Fibroblast of pulmonary artery (primary cell): Measurements from ENCODE around the gene SLC25A29.
"Not testable (repeated sequence)": the region's sequence is repeated elsewhere in the genome, so short reads cannot be mapped to it uniquely, and the experiment has no call there.

Experiments
- DNase-seq: peaks from one replicate; pipeline ENCODE4 v3.0.0-alpha.2; 2010; ENCODE audit warnings: low read depth
- H3K4me3 ChIP-seq: replicated peaks from 2 replicates; pipeline ENCODE4 v1.5.1; 2011; ENCODE audit warnings: low read depth, mild to moderate bottlenecking, control low read depth, low read length, moderate library complexity
- TF ChIP-seq, protein P1 (sequence below): IDR thresholded peaks from 2 replicates; pipeline ENCODE4 v1.5.1; 2011; ENCODE audit warnings: mild to moderate bottlenecking, control low read depth, low read length, inconsistent platforms; ENCODE audit errors: missing control alignments

SLC25A29 gene

DNA sequence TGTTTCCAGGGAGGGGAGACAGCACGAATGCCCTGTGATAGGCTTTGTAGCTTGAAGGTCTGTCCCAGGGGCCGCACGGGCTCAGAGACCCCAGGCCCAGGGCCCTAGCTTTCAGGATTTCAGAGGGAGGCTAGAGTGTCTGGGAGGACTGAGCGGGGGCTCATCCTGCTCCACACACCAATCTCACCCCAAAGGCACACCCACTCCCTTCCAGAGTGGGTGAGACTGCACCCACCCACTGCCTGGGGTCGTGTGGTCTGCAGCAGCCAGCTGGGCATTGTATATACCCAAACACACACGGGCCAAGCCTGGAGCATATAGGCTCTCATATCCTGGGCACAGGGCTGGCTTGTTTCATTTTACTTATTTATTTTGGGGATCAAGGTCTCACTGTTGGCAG is 11.1 kb upstream of the SLC25A29 start:
- no peak for DNase-seq
- no peak overlapping the region for H3K4me3 ChIP-seq
- TF ChIP-seq, protein P1, sequence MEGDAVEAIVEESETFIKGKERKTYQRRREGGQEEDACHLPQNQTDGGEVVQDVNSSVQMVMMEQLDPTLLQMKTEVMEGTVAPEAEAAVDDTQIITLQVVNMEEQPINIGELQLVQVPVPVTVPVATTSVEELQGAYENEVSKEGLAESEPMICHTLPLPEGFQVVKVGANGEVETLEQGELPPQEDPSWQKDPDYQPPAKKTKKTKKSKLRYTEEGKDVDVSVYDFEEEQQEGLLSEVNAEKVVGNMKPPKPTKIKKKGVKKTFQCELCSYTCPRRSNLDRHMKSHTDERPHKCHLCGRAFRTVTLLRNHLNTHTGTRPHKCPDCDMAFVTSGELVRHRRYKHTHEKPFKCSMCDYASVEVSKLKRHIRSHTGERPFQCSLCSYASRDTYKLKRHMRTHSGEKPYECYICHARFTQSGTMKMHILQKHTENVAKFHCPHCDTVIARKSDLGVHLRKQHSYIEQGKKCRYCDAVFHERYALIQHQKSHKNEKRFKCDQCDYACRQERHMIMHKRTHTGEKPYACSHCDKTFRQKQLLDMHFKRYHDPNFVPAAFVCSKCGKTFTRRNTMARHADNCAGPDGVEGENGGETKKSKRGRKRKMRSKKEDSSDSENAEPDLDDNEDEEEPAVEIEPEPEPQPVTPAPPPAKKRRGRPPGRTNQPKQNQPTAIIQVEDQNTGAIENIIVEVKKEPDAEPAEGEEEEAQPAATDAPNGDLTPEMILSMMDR: no peak

DNA sequence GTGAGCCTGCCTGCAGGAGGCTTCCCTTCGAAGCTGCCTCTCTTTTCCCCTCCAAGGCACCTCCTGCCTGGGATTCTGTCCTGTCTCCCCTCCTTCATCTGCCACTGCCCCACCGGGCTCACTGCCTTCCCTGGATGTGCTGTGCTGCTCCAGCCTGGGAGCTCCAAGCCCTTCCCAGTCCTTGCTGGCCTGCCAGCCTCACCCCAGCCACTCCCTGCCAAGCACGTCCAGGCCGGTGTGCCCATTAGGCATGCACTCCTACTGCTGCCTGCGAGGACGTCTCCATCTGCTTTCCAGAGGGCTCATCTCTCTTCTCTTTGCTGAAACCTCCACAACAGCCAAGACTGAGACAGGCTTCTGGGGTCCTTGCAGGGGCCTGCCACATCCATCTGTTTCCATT is 8.5 kb upstream of the SLC25A29 start:
- no peak overlapping the region for H3K4me3 ChIP-seq
- no peak for DNase-seq
- TF ChIP-seq, protein P1: no peak

DNA sequence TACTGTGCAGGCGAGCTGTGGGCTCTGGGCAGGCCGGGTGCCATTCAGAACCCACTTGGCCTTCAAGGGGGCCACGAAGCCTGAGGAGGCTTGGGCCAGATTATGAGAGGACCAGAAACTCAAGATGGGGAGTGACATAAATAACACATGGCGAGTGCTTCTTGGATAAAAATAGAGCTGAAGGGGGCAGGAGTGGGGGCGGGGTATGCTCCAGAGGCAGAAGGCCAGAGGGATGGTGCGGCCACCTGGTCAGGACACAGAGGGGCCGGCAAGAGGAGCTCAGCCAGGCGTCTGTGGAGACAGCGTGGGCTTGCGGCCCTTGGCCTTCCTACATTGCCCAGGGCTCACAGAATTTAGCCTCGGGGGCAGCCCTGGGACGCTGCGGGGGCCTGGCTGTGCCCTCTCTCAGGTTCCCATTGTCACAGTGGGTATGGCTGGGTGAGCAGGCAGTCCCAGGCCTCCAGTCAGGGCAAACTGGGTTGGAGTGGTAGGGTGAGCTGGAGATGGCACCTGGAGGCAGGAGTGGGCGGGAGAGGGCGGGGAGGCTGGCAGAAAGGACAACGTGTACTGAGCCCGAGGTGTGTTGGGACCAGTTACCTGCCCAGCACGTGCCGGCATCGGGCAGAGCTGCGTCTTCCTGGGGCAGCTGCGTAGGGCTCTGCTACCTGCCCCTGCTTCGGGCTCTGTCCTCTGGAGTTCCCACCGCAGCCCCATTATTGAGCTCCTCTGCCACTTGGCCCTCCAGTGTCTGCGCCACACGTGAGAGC is 7.4 kb upstream of the SLC25A29 start:
- TF ChIP-seq, protein P1: no peak
- H3K4me3 ChIP-seq: no peak overlapping the region
- DNase-seq: no peak

DNA sequence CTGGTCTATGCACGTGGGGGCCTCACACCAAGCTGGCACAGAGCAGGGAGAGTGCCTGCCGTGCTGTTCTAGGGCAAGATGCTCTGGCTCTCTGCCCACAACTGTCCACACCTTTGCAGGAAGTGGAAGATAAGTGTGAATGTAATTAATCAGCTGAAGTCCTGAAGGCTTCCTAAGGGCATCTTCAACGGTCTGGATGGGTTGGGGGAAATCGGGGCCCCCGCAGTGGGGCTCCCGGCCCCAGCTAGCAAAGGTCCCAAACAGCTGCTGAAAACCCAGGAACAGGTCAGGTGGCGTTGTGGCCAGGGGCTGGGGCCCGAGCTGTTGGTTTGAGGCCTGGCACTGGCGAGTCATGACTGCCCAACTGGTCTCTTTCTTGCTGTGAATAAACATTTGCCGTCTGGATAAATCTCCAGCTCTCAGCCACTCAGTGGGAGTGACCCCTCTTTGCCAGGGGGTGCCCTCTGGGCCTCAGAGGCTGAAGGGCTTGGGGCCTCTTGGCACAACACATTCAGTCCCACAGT is 6.7 kb upstream of the SLC25A29 start:
- TF ChIP-seq, protein P1: no peak
- no peak overlapping the region for H3K4me3 ChIP-seq
- no peak for DNase-seq

DNA sequence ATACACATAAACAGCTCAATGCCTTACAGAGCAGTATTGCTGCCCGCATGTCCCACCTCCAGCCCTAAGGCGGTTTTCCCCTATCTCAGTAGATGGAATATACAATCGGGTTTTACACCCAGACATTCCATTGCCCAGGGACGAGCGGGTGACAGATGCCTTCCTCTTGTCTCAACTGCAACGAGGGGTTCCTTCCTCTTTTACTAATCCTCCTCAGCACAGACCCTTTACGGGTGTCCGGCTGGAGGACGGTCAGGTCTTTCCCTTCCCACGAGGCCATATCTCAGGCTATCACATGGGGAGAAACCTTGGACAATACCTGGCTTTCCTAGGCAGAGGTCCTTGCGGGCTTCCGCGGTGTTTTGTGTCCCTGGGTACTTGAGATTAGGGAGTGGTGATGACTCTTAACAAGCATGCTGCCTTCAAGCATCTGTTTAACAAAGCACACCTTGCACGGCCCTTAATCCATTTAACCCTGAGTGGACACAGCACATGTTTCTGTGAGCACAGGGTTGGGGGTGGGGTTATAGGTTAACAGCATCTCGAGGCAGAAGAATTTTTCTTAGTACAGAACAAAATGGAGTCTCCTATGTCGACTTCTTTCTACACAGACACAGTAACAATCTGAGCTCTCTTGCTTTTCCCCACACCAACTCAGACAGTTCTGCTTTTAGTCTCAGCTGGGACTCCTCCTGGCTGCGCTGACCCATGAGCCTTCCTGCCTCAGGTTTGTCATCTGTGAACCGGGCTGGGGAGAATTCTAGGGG is 6.0 kb upstream of the SLC25A29 start:
- H3K4me3 ChIP-seq, DNase-seq: not testable (repeated sequence)

DNA sequence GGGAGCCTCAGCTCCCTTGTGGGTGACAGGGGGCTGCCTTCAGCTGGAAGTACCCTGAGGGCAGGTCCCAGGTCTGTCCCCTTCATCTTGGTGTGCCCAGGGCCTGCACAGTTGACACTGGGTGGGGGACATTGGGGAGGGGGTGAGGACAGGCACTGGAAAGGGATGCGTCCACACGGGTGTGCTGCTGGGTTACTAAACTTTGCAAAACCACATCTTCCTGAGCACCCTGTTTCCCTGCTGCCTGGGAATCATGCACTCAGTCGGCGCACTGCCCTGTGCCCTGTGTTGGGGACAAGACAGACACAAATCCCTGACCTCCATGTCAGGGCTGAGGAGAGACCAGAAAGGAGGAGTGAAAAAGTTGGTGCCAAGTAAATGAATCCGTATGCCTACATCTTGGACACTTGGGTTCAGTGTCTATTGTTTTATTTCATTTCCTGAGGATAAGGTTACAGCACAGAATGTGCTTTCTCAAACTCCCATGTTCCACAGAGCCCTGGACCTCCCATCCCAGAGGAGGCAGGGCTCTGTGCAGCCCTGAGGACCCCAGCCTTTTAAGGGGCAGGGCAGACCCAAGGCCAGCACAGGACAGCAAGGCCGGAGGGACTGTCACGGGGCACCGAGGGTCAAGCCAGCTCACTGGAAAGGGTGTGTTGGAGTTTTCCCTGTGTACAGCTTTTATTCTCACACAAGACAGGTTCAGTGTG is 2.9 kb upstream of the SLC25A29 start:
- no peak overlapping the region for H3K4me3 ChIP-seq
- DNase-seq: peak; percentile 22
- TF ChIP-seq, protein P1: peak; percentile 0

DNA sequence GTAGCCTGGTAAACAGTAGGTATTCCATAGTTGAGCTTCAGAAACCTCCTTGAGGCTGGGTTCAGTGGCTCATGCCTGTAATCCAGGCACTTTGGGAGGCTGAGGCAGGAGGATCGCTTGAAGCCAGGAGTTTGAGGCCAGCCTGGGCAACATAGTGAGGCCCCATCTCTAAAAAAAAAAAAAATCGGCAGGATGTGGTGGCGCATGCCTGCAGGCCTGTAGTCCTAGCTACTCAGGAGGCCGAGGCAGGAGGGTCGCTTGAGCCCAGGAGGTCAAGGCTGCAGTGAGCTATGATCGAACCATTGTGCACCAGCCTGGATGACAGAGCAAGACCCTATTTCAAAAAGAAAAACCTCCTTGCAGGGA is 2.2 kb upstream of the SLC25A29 start:
- not testable (repeated sequence) for DNase-seq
- peak overlapping the region; percentile 5 for H3K4me3 ChIP-seq
